Trophoblast cell (in vitro differentiated cells and primary cell): Measurements from ENCODE around the gene IGSF8.

ENCODE experiments used
- DNase-seq, 2 donors: peaks; one replicate each; pipeline ENCODE4 v3.0.0-alpha.2; 2016
- H2AFZ ChIP-seq: 2 replicates; pipeline ENCODE4 v1.6.1; 2013; ENCODE audit warnings: low read length, moderate library complexity, mild to moderate bottlenecking; ENCODE audit not compliant: insufficient read depth, poor library complexity
- H2AK5ac ChIP-seq: 2 replicates; pipeline ENCODE4 v1.6.1; 2013; ENCODE audit warnings: mild to moderate bottlenecking, low read length
- H2BK120ac ChIP-seq: 2 replicates; pipeline ENCODE4 v1.6.1; 2013; ENCODE audit warnings: low read length, mild to moderate bottlenecking, moderate library complexity; ENCODE audit not compliant: insufficient read depth, poor library complexity
- H2BK12ac ChIP-seq: 2 replicates; pipeline ENCODE4 v1.6.1; 2013; ENCODE audit warnings: mild to moderate bottlenecking, low read length, moderate library complexity
- H2BK5ac ChIP-seq: 2 replicates; pipeline ENCODE4 v1.6.1; 2013; ENCODE audit warnings: low read length, low read depth, moderate library complexity, mild to moderate bottlenecking; ENCODE audit not compliant: poor library complexity
- H3K14ac ChIP-seq: 2 replicates; pipeline ENCODE4 v1.6.1; 2013; ENCODE audit warnings: mild to moderate bottlenecking, low read length
- H3K18ac ChIP-seq: 2 replicates; pipeline ENCODE4 v1.6.1; 2013; ENCODE audit warnings: mild to moderate bottlenecking, low read length
- H3K23ac ChIP-seq: 2 replicates; pipeline ENCODE4 v1.6.1; 2013; ENCODE audit warnings: low read length
- H3K27ac ChIP-seq: 2 replicates; pipeline ENCODE4 v1.5.1; 2013; ENCODE audit warnings: low read depth, mild to moderate bottlenecking, inconsistent platforms, low read length, moderate library complexity
- H3K27me3 ChIP-seq: 2 replicates; pipeline ENCODE4 v1.6.1; 2013; ENCODE audit warnings: inconsistent platforms, mild to moderate bottlenecking, low read length, moderate library complexity; ENCODE audit not compliant: insufficient read depth
- H3K36me3 ChIP-seq, 2 experiments: 1 replicate in 1 of 2; 2 replicates in 1 of 2; pipeline ENCODE4 v1.6.1; 2013; ENCODE audit warnings: low read length in 2 of 2, mild to moderate bottlenecking in 2 of 2, moderate library complexity in 1 of 2; ENCODE audit not compliant: insufficient read depth in 2 of 2, control insufficient read depth in 1 of 2
- H3K4ac ChIP-seq: 2 replicates; pipeline ENCODE4 v1.6.1; 2013; ENCODE audit warnings: low read depth, mild to moderate bottlenecking, low read length, moderate library complexity
- H3K4me1 ChIP-seq, 2 experiments: 1 replicate in 1 of 2; 2 replicates in 1 of 2; pipeline ENCODE4 v1.6.1; 2013; ENCODE audit warnings: low read length in 2 of 2, mild to moderate bottlenecking in 2 of 2, moderate library complexity in 1 of 2; ENCODE audit not compliant: insufficient read depth in 2 of 2, control insufficient read depth in 1 of 2
- H3K4me2 ChIP-seq: 2 replicates; pipeline ENCODE4 v1.6.1; 2013; ENCODE audit warnings: inconsistent platforms, mild to moderate bottlenecking, low read length, moderate library complexity
- H3K4me3 ChIP-seq: 2 replicates; pipeline ENCODE4 v1.5.1; 2013; ENCODE audit warnings: mild to moderate bottlenecking, low read depth, low read length, inconsistent platforms
- H3K79me1 ChIP-seq: one replicate; pipeline ENCODE4 v1.6.1; 2013; ENCODE audit warnings: low read length
- H3K79me2 ChIP-seq: 2 replicates; pipeline ENCODE4 v1.6.1; 2013; ENCODE audit warnings: low read length, mild to moderate bottlenecking; ENCODE audit not compliant: control insufficient read depth, insufficient read depth, poor library complexity
- H3K9ac ChIP-seq: 2 replicates; pipeline ENCODE4 v1.6.1; 2013; ENCODE audit warnings: mild to moderate bottlenecking, low read length
- H3K9me3 ChIP-seq: 2 replicates; pipeline ENCODE4 v1.6.1; 2013; ENCODE audit warnings: low read depth, mild to moderate bottlenecking, control low read depth, inconsistent platforms, low read length; ENCODE audit not compliant: insufficient read depth
- H4K12ac ChIP-seq: 2 replicates; pipeline ENCODE4 v1.6.1; 2013; ENCODE audit warnings: low read depth, mild to moderate bottlenecking, low read length, moderate library complexity
- H4K8ac ChIP-seq: 2 replicates; pipeline ENCODE4 v1.6.1; 2013; ENCODE audit warnings: low read depth, mild to moderate bottlenecking, low read length, moderate library complexity
- H4K91ac ChIP-seq: one replicate; pipeline ENCODE4 v1.6.1; 2013; ENCODE audit warnings: low read depth, mild to moderate bottlenecking, low read length, moderate library complexity
- WGBS: extraction: QIAGEN DNeasy Blood & Tissue Kit; methylation state at CpG from one replicate; pipeline ENCODE4 v1.1.7; 2013; ENCODE audit warnings: missing lambda C conversion rate; ENCODE audit not compliant: insufficient read length, insufficient coverage; ENCODE audit errors: extremely low coverage; 5-methylcytosine and 5-hydroxymethylcytosine counted together

Gene IGSF8

GRCh38 chr1:160129046-160129445, 30.6 kb upstream of the IGSF8 start:
- Histone ChIP-seq H3K14ac (no peak overlapping the region), H3K23ac (no peak overlapping the region), H4K12ac (no peak overlapping the region), H3K27me3 (no peaks in the 10 kb centered on the region), H3K9ac (no peak overlapping the region), H3K4me3 (no peak overlapping the region), H3K4ac (no peak overlapping the region), H3K9me3 (no peaks in the 10 kb centered on the region), H3K18ac (no peak overlapping the region), H3K4me2 (no peak overlapping the region), H4K91ac (no peak overlapping the region), H2AK5ac (no peak overlapping the region), H2BK120ac (no peak overlapping the region), H4K8ac (no peak overlapping the region), H3K4me1 (peaks cover 5 to 10% of the 10 kb centered on the region in 2 experiments), H2BK12ac (no peak overlapping the region), H3K27ac (no peak overlapping the region), H3K36me3 (no peaks in the 10 kb centered on the region), H3K79me2 (no peaks in the 10 kb centered on the region), H2BK5ac (no peak overlapping the region), H3K79me1 (no peaks in the 10 kb centered on the region), H2AFZ (no peak overlapping the region)
- DNase-seq: peak in 1 of 2 donors; percentile 21
- no CpG with 5 or more reads among the region's 5 CpGs for WGBS

GRCh38 chr1:160128636-160129035, 30.2 kb upstream of the IGSF8 start:
- H2BK5ac ChIP-seq: no peak overlapping the region
- no peaks in the 10 kb centered on the region for H3K27me3 ChIP-seq
- no peaks in the 10 kb centered on the region for H3K79me2 ChIP-seq

GRCh38 chr1:160127865-160128523, 29.6 kb upstream of the IGSF8 start:
- no peak overlapping the region for H4K91ac ChIP-seq
- H2BK5ac ChIP-seq: no peak overlapping the region
- no CpG with 5 or more reads among the region's 7 CpGs for WGBS

More at GRCh38 chr1:160128636-160129035, 30.2 kb upstream of the IGSF8 start:
- H3K9me3 ChIP-seq: no peaks in the 10 kb centered on the region
- no peak overlapping the region for H3K18ac ChIP-seq
- no peak overlapping the region for H4K12ac ChIP-seq
- no peak for DNase-seq
- no peak overlapping the region for H3K4me3 ChIP-seq
- no peak overlapping the region for H3K27ac ChIP-seq
- no peak overlapping the region for H2AFZ ChIP-seq
- no peaks in the 10 kb centered on the region for H3K79me1 ChIP-seq
- no peak overlapping the region for H3K4me2 ChIP-seq
- H3K9ac ChIP-seq: no peak overlapping the region
- H3K36me3 ChIP-seq: no peaks in the 10 kb centered on the region
- H3K14ac ChIP-seq: no peak overlapping the region
- no peak overlapping the region for H3K23ac ChIP-seq
- no peak overlapping the region for H4K8ac ChIP-seq
- no peak overlapping the region for H2AK5ac ChIP-seq
- no peak overlapping the region for H3K4ac ChIP-seq
- H3K4me1 ChIP-seq: peaks cover 5 to 10% of the 10 kb centered on the region in 2 experiments
- no CpG with 5 or more reads among the region's 18 CpGs for WGBS
- no peak overlapping the region for H2BK12ac ChIP-seq
- no peak overlapping the region for H2BK120ac ChIP-seq
- H4K91ac ChIP-seq: no peak overlapping the region

GRCh38 chr1:160127381-160127780, 29.0 kb upstream of the IGSF8 start:
- Histone ChIP-seq H3K9me3 (no peaks in the 10 kb centered on the region), H3K27me3 (no peaks in the 10 kb centered on the region), H3K36me3 (no peaks in the 10 kb centered on the region), H2AFZ (no peak overlapping the region), H3K4me3 (no peak overlapping the region), H2BK5ac (no peak overlapping the region), H4K12ac (no peak overlapping the region), H3K79me2 (no peaks in the 10 kb centered on the region), H4K8ac (no peak overlapping the region), H3K4me1 (peaks cover 5 to 10% of the 10 kb centered on the region in 2 experiments), H2AK5ac (no peak overlapping the region), H2BK12ac (no peak overlapping the region), H3K79me1 (no peaks in the 10 kb centered on the region), H3K27ac (no peak overlapping the region), H4K91ac (no peak overlapping the region), H3K18ac (no peak overlapping the region), H3K9ac (peak overlapping the region; percentile 43), H3K4ac (no peak overlapping the region), H3K4me2 (no peak overlapping the region), H2BK120ac (no peak overlapping the region), H3K14ac (no peak overlapping the region), H3K23ac (no peak overlapping the region)
- no peak for DNase-seq
- WGBS: no CpG with 5 or more reads among the region's 9 CpGs

More at GRCh38 chr1:160127865-160128523, 29.6 kb upstream of the IGSF8 start:
- Histone ChIP-seq H2AK5ac (no peak overlapping the region), H2BK12ac (no peak overlapping the region), H3K4me3 (no peak overlapping the region), H3K36me3 (no peaks in the 10 kb centered on the region), H2BK120ac (no peak overlapping the region), H3K27ac (no peak overlapping the region), H2AFZ (no peak overlapping the region), H4K8ac (no peak overlapping the region), H3K18ac (no peak overlapping the region), H3K14ac (no peak overlapping the region), H3K79me1 (no peaks in the 10 kb centered on the region), H4K12ac (no peak overlapping the region), H3K23ac (no peak overlapping the region), H3K4me2 (no peak overlapping the region), H3K4ac (no peak overlapping the region), H3K27me3 (no peaks in the 10 kb centered on the region), H3K9ac (no peak overlapping the region), H3K4me1 (peaks cover 5 to 10% of the 10 kb centered on the region in 2 experiments), H3K9me3 (no peaks in the 10 kb centered on the region), H3K79me2 (no peaks in the 10 kb centered on the region)
- peak in 1 of 2 donors; percentile 43 for DNase-seq
